H9 (cell line): ENCODE results near the gene ZNF280A. TPM values are rescaled to one million over a fixed set of nuclear protein-coding genes. Genes with fewer than 3 reads are reported as not detected.

ENCODE experiments used
- DNase-seq: peaks from one replicate; pipeline ENCODE4 v3.0.0-alpha.2; 2017
- H2AFZ ChIP-seq: one replicate; pipeline ENCODE4 v1.6.1; 2013; ENCODE audit warnings: mild to moderate bottlenecking, low read length, control low read depth, moderate library complexity
- H2AK5ac ChIP-seq: 2 replicates; pipeline ENCODE4 v1.6.1; 2013; ENCODE audit warnings: low read length, control low read depth, mixed read lengths; ENCODE audit not compliant: insufficient read length
- H2BK120ac ChIP-seq: one replicate; pipeline ENCODE4 v1.6.1; 2013; ENCODE audit warnings: low read depth, mild to moderate bottlenecking, low read length, control low read depth, inconsistent platforms; ENCODE audit not compliant: poor library complexity, severe bottlenecking
- H2BK12ac ChIP-seq: 2 replicates; pipeline ENCODE4 v1.6.1; 2013; ENCODE audit warnings: low read length, control low read depth, mixed read lengths, low read depth; ENCODE audit not compliant: insufficient read length
- H2BK15ac ChIP-seq: 2 replicates; pipeline ENCODE4 v1.6.1; 2013; ENCODE audit warnings: low read depth, low read length, control low read depth
- H2BK20ac ChIP-seq: one replicate; pipeline ENCODE4 v1.6.1; 2013; ENCODE audit warnings: low read depth, mild to moderate bottlenecking, low read length, control low read depth, inconsistent platforms; ENCODE audit not compliant: poor library complexity, severe bottlenecking
- H2BK5ac ChIP-seq: 2 replicates; pipeline ENCODE4 v1.6.1; 2013; ENCODE audit warnings: low read length, control low read depth, mixed read lengths; ENCODE audit not compliant: insufficient read length
- H3K14ac ChIP-seq: 2 replicates; pipeline ENCODE4 v1.6.1; 2013; ENCODE audit warnings: low read length, control low read depth; ENCODE audit not compliant: insufficient read depth
- H3K18ac ChIP-seq: 2 replicates; pipeline ENCODE4 v1.6.1; 2013; ENCODE audit warnings: low read depth, mild to moderate bottlenecking, mixed read lengths, low read length, control low read depth; ENCODE audit not compliant: insufficient read length
- H3K23ac ChIP-seq: 2 replicates; pipeline ENCODE4 v1.6.1; 2013; ENCODE audit warnings: low read length, control low read depth, mixed read lengths, low read depth; ENCODE audit not compliant: insufficient read length
- H3K23me2 ChIP-seq: 2 replicates; pipeline ENCODE4 v1.6.1; 2013; ENCODE audit warnings: low read depth, mild to moderate bottlenecking, mixed read lengths, low read length, control low read depth; ENCODE audit not compliant: insufficient read length, poor library complexity, severe bottlenecking
- H3K27ac ChIP-seq: 2 replicates; pipeline ENCODE4 v1.5.1; 2013; ENCODE audit warnings: low read length, control low read depth, mixed read lengths, low read depth; ENCODE audit not compliant: insufficient read length
- H3K27me3 ChIP-seq: 2 replicates; pipeline ENCODE4 v1.6.1; 2013; ENCODE audit warnings: low read length, control low read depth, inconsistent platforms; ENCODE audit not compliant: insufficient read depth
- H3K4ac ChIP-seq: 2 replicates; pipeline ENCODE4 v1.6.1; 2013; ENCODE audit warnings: low read depth, mild to moderate bottlenecking, control low read depth, inconsistent platforms, low read length, moderate library complexity
- H3K4me1 ChIP-seq: 2 replicates; pipeline ENCODE4 v1.6.1; 2013; ENCODE audit warnings: low read length, control low read depth, inconsistent platforms; ENCODE audit not compliant: insufficient read depth
- H3K4me2 ChIP-seq: 2 replicates; pipeline ENCODE4 v1.6.1; 2013; ENCODE audit warnings: low read length, control low read depth, mixed read lengths; ENCODE audit not compliant: insufficient read length, insufficient read depth
- H3K56ac ChIP-seq: 2 replicates; pipeline ENCODE4 v1.6.1; 2013; ENCODE audit warnings: low read depth, mild to moderate bottlenecking, mixed read lengths, low read length, control low read depth; ENCODE audit not compliant: insufficient read length
- H3K79me1 ChIP-seq: 2 replicates; pipeline ENCODE4 v1.6.1; 2013; ENCODE audit warnings: low read depth, mild to moderate bottlenecking, moderate library complexity, low read length, control low read depth, inconsistent platforms; ENCODE audit not compliant: insufficient read depth, poor library complexity, severe bottlenecking
- H3K79me2 ChIP-seq: 2 replicates; pipeline ENCODE4 v1.6.1; 2013; ENCODE audit warnings: low read length, control low read depth, inconsistent platforms; ENCODE audit not compliant: insufficient read depth
- H3K9ac ChIP-seq: 2 replicates; pipeline ENCODE4 v1.6.1; 2013; ENCODE audit warnings: low read length, control low read depth, mixed read lengths; ENCODE audit not compliant: insufficient read length; ENCODE audit errors: extremely low read depth
- H3K9me3 ChIP-seq: one replicate; pipeline ENCODE4 v1.6.1; 2013; ENCODE audit warnings: low read depth, low read length, inconsistent platforms; ENCODE audit not compliant: control insufficient read depth
- H3T11ph ChIP-seq: one replicate; pipeline ENCODE4 v1.6.1; 2013; ENCODE audit warnings: mild to moderate bottlenecking, low read length, control low read depth, inconsistent platforms
- H4K20me1 ChIP-seq: one replicate; pipeline ENCODE4 v1.6.1; 2013; ENCODE audit not compliant: control insufficient read depth, insufficient read length, insufficient read depth
- H4K5ac ChIP-seq: 2 replicates; pipeline ENCODE4 v1.6.1; 2013; ENCODE audit warnings: low read depth, mild to moderate bottlenecking, mixed read lengths, low read length, control low read depth; ENCODE audit not compliant: insufficient read length
- H4K8ac ChIP-seq: replicated peaks from 2 replicates; pipeline ENCODE4 v1.6.1; 2013; ENCODE audit warnings: low read length, control low read depth, mixed read lengths, low read depth; ENCODE audit not compliant: insufficient read length
- H4K91ac ChIP-seq: 2 replicates; pipeline ENCODE4 v1.6.1; 2013; ENCODE audit warnings: low read depth, mild to moderate bottlenecking, moderate library complexity, mixed read lengths, low read length, control low read depth; ENCODE audit not compliant: insufficient read length
- H3K27ac Mint-ChIP-seq, 3 experiments: 2 replicates in 2 of 3; 3 replicates in 1 of 3; pipeline ENCODE4 v1.8.0; 2020 to 2021; ENCODE audit warnings: mixed read lengths in 3 of 3, mild to moderate bottlenecking in 1 of 3, moderate library complexity in 1 of 3
- H3K27me3 Mint-ChIP-seq: 2 replicates; pipeline ENCODE4 v1.8.0; 2021; ENCODE audit warnings: low read depth, mild to moderate bottlenecking, moderate library complexity, mixed read lengths
- H3K36me3 Mint-ChIP-seq, 3 experiments: 2 replicates in 2 of 3; 3 replicates in 1 of 3; pipeline ENCODE4 v1.8.0; 2020 to 2021; ENCODE audit warnings: low read depth in 3 of 3, mixed read lengths in 3 of 3; ENCODE audit not compliant: insufficient read depth in 1 of 3
- H3K4me1 Mint-ChIP-seq, 2 experiments: 2 replicates each; pipeline ENCODE4 v1.8.0; 2020; ENCODE audit warnings: mixed read lengths in 2 of 2
- H3K4me3 Mint-ChIP-seq, 2 experiments: 2 replicates in 1 of 2; 3 replicates in 1 of 2; pipeline ENCODE4 v1.8.0; 2020 to 2021; ENCODE audit warnings: mild to moderate bottlenecking in 2 of 2, mixed read lengths in 2 of 2, moderate library complexity in 1 of 2
- H3K9me3 Mint-ChIP-seq, 2 experiments: 2 replicates in 1 of 2; 3 replicates in 1 of 2; pipeline ENCODE4 v1.8.0; 2020; ENCODE audit warnings: mild to moderate bottlenecking in 2 of 2, mixed read lengths in 2 of 2, moderate library complexity in 1 of 2
- CTCF ChIP-seq: fragments of 200-600 bp; sonication (generic); conservative IDR thresholded peaks from 3 replicates; pipeline ENCODE4 v1.8.0; 2021; ENCODE audit warnings: antibody characterized with exemption, mild to moderate bottlenecking
- WGBS: extraction: QIAGEN DNeasy Blood & Tissue Kit; methylation state at CpG from one replicate; pipeline ENCODE4 v1.1.7; 2013; ENCODE audit warnings: missing lambda C conversion rate, low lambda C conversion rate, mixed read lengths; ENCODE audit not compliant: insufficient read length; ENCODE audit errors: extremely low coverage; 5-methylcytosine and 5-hydroxymethylcytosine counted together
- total RNA-seq: library from RNA; stranded (reverse); gene quantifications from 2 replicates; pipeline ENCODE4 v1.2.1, GENCODE V29; 2021

Gene ZNF280A
- total RNA-seq, 1 experiment from 2014 or later = 0.13 TPM

GRCh38 chr22:22553141-22553540 lies 33.1 kb upstream of the ZNF280A start:
- Mint-ChIP-seq H3K4me1 (no peaks in the 10 kb centered on the region), H3K9me3 (peaks cover 6% of the 10 kb centered on the region in 2 experiments; a peak in 4 of 5 replicates), H3K27ac (no peak overlapping the region), H3K4me3 (no peak overlapping the region), H3K27me3 (peaks cover 90% of the 10 kb centered on the region), H3K36me3 (no peaks in the 10 kb centered on the region; a peak in 1 of 7 replicates)
- no peaks in the 10 kb centered on the region for H3K79me1 ChIP-seq
- H4K91ac ChIP-seq = no peak overlapping the region
- no peak overlapping the region for H3K4ac ChIP-seq
- no peak overlapping the region for H3K18ac ChIP-seq
- no CpG with 5 or more reads among the region's 1 CpG for WGBS
- H2BK5ac ChIP-seq = no peak overlapping the region
- H3K14ac ChIP-seq = no peak overlapping the region
- H3K4me1 ChIP-seq = no peaks in the 10 kb centered on the region
- no peak for TF ChIP-seq CTCF
- no peak overlapping the region for H3K4me2 ChIP-seq
- H3K27ac ChIP-seq = no peak overlapping the region
- no peaks in the 10 kb centered on the region for H3K9me3 ChIP-seq
- H3K23ac ChIP-seq = no peak overlapping the region
- H2BK12ac ChIP-seq = no peak overlapping the region
- no peak overlapping the region for H2BK15ac ChIP-seq
- H2BK120ac ChIP-seq = no peak overlapping the region
- no peaks in the 10 kb centered on the region for H3K23me2 ChIP-seq
- no peak overlapping the region for H2BK20ac ChIP-seq
- no peak for DNase-seq
- no peaks in the 10 kb centered on the region for H4K20me1 ChIP-seq
- H4K5ac ChIP-seq = no peak overlapping the region
- H2AFZ ChIP-seq = no peak overlapping the region
- no peak overlapping the region for H3T11ph ChIP-seq
- peaks cover 33% of the 10 kb centered on the region; the same call in 1 of the 2 replicates for H3K27me3 ChIP-seq
- H2AK5ac ChIP-seq = no peak overlapping the region
- no peak overlapping the region for H3K9ac ChIP-seq
- H3K79me2 ChIP-seq = no peaks in the 10 kb centered on the region
- no peak overlapping the region for H3K56ac ChIP-seq
- H4K8ac ChIP-seq = no peak overlapping the region
